DMS 273 treated with DMSO at 0.1 percent for 48 hours (cell line): Measurements from ENCODE around the gene CHCHD6.

ENCODE experiments used
- DNase-seq: peaks from one replicate; lab custom pipeline; 2025; lab: John Stamatoyannopoulos, UW

CHCHD6 gene

GRCh38 chr3:126859415-126860246 is 155.6 kb downstream of the CHCHD6 start:
- DNase-seq: no peak

- no peak for DNase-seq
Observed at GRCh38 chr3:126865736-126866135, 161.7 kb downstream of the CHCHD6 start.

GRCh38 chr3:126866175-126866759 is 162.2 kb downstream of the CHCHD6 start:
- no peak for DNase-seq

- no peak for DNase-seq
Observed at GRCh38 chr3:126867190-126867862, 163.3 kb downstream of the CHCHD6 start.

- no peak for DNase-seq
Observed at GRCh38 chr3:126867863-126868200, 163.8 kb downstream of the CHCHD6 start.

- DNase-seq: no peak
Observed at GRCh38 chr3:126870608-126871210, 166.7 kb downstream of the CHCHD6 start.

- no peak for DNase-seq
Observed at GRCh38 chr3:126872701-126873342, 168.8 kb downstream of the CHCHD6 start.

- no peak for DNase-seq
Observed at GRCh38 chr3:126873416-126873815, 169.4 kb downstream of the CHCHD6 start.

- DNase-seq: no peak
Observed at GRCh38 chr3:126878664-126879063, 174.6 kb downstream of the CHCHD6 start.

- no peak for DNase-seq
Observed at GRCh38 chr3:126880901-126881300, 176.9 kb downstream of the CHCHD6 start.

GRCh38 chr3:126881861-126882260 is 177.8 kb downstream of the CHCHD6 start:
- no peak for DNase-seq

GRCh38 chr3:126883241-126883640 is 179.2 kb downstream of the CHCHD6 start:
- DNase-seq: no peak

GRCh38 chr3:126885425-126885824 is 181.4 kb downstream of the CHCHD6 start:
- no peak for DNase-seq

- DNase-seq: no peak
Observed at GRCh38 chr3:126886217-126886616, 182.2 kb downstream of the CHCHD6 start.

- no peak for DNase-seq
Observed at GRCh38 chr3:126887686-126888085, 183.6 kb downstream of the CHCHD6 start.

- no peak for DNase-seq
Observed at GRCh38 chr3:126888186-126888760, 184.2 kb downstream of the CHCHD6 start.

- DNase-seq: no peak
Observed at GRCh38 chr3:126889276-126890201, 185.5 kb downstream of the CHCHD6 start.

GRCh38 chr3:126891141-126891540 is 187.1 kb downstream of the CHCHD6 start:
- no peak for DNase-seq

GRCh38 chr3:126891791-126892190 is 187.8 kb downstream of the CHCHD6 start:
- DNase-seq: no peak

GRCh38 chr3:126893651-126894050 is 189.6 kb downstream of the CHCHD6 start:
- no peak for DNase-seq

GRCh38 chr3:126894475-126894874 is 190.4 kb downstream of the CHCHD6 start:
- DNase-seq: no peak
